Nephron (organoid): ENCODE data around the gene ARHGAP33.
"Not testable (repeated sequence)": the region's sequence is repeated elsewhere in the genome, so short reads cannot be mapped to it uniquely, and the experiment has no call there.

ENCODE experiments used
- H3K27ac Mint-ChIP-seq, 3 experiments: 2 replicates each; pipeline ENCODE4 v1.8.0; 2020; ENCODE audit warnings: mixed read lengths in 3 of 3, mild to moderate bottlenecking in 2 of 3, moderate library complexity in 1 of 3
- H3K27me3 Mint-ChIP-seq: 2 replicates; pipeline ENCODE4 v1.8.0; 2021; ENCODE audit warnings: low read depth, mild to moderate bottlenecking, moderate library complexity, mixed read lengths
- H3K36me3 Mint-ChIP-seq: 2 replicates; pipeline ENCODE4 v1.8.0; 2020; ENCODE audit warnings: low read depth, mixed read lengths
- H3K4me1 Mint-ChIP-seq: 2 replicates; pipeline ENCODE4 v1.8.0; 2020; ENCODE audit warnings: mixed read lengths
- H3K4me3 Mint-ChIP-seq, 3 experiments: 2 replicates each; pipeline ENCODE4 v1.8.0; 2020; ENCODE audit warnings: mild to moderate bottlenecking in 3 of 3, mixed read lengths in 3 of 3, moderate library complexity in 2 of 3
- H3K9me3 Mint-ChIP-seq: 2 replicates; pipeline ENCODE4 v1.8.0; 2020; ENCODE audit warnings: mixed read lengths
- CTCF ChIP-seq, 3 experiments: fragments of 200-600 bp; sonication (generic); IDR thresholded peaks; one replicate each; pipeline ENCODE4 v1.5.0; 2021; ENCODE audit warnings: antibody characterized with exemption in 3 of 3; ENCODE audit not compliant: unreplicated experiment in 3 of 3

ARHGAP33 gene

DNA sequence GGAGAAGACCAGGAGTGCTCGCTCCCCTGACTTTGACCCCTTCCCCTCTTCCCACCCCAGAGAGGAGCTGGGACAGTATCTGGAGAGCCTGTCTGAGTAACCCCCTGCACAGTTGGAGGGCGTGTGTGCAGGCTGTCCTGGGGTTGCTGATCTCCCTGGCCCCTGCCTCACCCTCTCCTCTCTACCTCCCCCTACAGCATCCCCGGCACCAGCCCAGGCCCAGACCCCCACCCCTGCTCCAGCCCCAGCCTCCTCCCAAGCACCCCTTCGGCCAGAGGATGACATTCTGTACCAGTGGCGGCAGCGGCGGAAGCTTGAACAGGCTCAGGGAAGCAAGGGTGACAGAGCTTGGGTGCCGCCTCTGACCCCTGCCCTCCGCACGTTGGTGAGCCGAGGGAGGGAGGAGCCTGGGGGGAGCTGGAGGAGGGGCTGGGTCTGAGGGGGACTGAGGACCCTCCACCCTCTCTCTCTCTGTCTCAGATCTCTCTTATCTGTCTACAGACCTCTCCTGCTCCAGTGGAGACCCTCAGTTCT is 8.7 kb upstream of the ARHGAP33 start:
- no peak for TF ChIP-seq CTCF (IDR thresholded peaks at IDR 0.05; ENCODE audit: unreplicated experiment in 3 of 3)
- Mint-ChIP-seq H3K9me3 (no peaks in the 10 kb centered on the region), H3K4me3 (no peak overlapping the region), H3K36me3 (peaks cover 20% of the 10 kb centered on the region), H3K27me3 (peaks cover 4% of the 10 kb centered on the region), H3K27ac (peak overlapping the region in 1 of 3 experiments; percentile 38), H3K4me1 (peaks cover 5% of the 10 kb centered on the region)

DNA sequence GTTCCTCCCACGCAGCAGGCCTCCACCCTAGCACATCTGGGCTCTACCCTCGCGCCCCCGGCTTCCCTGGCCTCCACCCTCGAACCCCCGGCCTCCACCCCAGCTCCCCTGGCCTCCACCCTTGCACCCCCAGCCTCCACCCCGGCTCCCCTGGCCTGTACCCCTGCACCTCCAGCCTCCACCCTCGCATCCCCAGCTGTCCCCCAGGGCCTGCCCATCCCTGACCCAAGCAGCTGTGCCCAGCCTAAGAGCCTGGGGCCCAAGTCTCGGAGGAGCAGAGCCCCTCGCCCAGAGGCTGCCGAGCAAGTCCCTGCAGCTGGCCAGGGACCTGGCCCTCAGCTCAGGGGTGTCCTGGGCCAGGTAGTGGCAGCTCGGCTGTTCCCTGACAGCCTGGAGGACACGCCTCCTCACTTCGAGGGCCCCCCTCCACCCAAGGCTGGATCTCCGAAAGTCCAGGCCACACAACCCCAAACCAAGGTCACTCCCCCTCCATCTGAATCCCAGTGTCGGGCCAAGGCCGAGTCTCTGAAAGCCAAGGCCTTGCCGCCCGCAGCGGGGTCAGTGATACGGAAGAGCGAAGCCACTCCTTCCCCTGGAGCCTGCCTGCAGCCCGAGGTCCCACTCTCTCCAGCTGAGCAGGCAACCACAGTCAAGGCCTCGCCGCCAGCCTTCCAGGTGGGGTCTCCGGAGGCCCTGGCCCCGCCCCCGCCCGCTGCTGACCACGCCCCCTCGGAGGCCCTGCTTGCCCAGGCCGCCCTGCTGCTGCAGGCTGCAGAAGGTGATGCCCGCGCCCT is 7.9 kb upstream of the ARHGAP33 start:
- H3K27me3 Mint-ChIP-seq: peaks cover 4% of the 10 kb centered on the region
- peak overlapping the region in 1 of 3 experiments; percentile 87 for H3K27ac Mint-ChIP-seq
- peaks cover 13% of the 10 kb centered on the region for H3K36me3 Mint-ChIP-seq
- H3K9me3 Mint-ChIP-seq: no peaks in the 10 kb centered on the region
- peak overlapping the region in 2 of 3 experiments; percentile 38 to 43 for H3K4me3 Mint-ChIP-seq
- peaks cover 5% of the 10 kb centered on the region for H3K4me1 Mint-ChIP-seq
- TF ChIP-seq CTCF (IDR thresholded peaks at IDR 0.05; ENCODE audit: unreplicated experiment in 3 of 3): no peak

GRCh38 chr19:35768082-35768421 is 7.3 kb upstream of the ARHGAP33 start:
- Mint-ChIP-seq H3K27ac (peak overlapping the region in 1 of 3 experiments; percentile 49), H3K4me1 (peaks cover 5% of the 10 kb centered on the region), H3K36me3 (peaks cover 13% of the 10 kb centered on the region), H3K4me3 (no peak overlapping the region), H3K27me3 (peaks cover 4% of the 10 kb centered on the region), H3K9me3 (no peaks in the 10 kb centered on the region)
- no peak for TF ChIP-seq CTCF (IDR thresholded peaks at IDR 0.05; ENCODE audit: unreplicated experiment in 3 of 3)

DNA sequence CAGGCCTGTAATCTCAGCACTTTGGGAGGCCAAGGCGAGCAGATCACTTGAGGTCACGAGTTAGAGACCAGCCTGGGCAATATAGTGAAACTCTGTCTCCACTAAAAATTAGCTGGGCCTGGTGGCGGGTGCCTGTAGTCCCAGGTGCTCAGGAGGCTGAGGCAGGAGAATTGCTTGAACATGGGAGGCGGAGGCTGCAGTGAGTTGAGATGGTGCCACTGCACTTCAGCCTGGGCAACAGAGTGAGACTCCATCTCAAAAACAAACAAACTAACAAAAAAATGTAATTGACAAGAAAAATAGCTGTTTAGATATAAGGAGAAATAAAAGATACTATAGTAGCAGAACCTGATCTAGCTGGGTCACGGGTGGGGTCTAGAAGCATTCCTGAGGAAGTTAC is 3.0 kb upstream of the ARHGAP33 start:
- not testable (repeated sequence) for H3K9me3 Mint-ChIP-seq, H3K27ac Mint-ChIP-seq, H3K27me3 Mint-ChIP-seq, H3K36me3 Mint-ChIP-seq, H3K4me3 Mint-ChIP-seq
- H3K4me1 Mint-ChIP-seq: peaks cover 25% of the 10 kb centered on the region

GRCh38 chr19:35773020-35773806 is 2.2 kb upstream of the ARHGAP33 start:
- Mint-ChIP-seq H3K27ac (no peak overlapping the region), H3K36me3 (peaks cover 8% of the 10 kb centered on the region), H3K9me3 (no peaks in the 10 kb centered on the region), H3K4me1 (peaks cover 32% of the 10 kb centered on the region), H3K4me3 (peak overlapping the region in 1 of 3 experiments; percentile 52), H3K27me3 (peaks cover 4% of the 10 kb centered on the region)
- no peak for TF ChIP-seq CTCF (IDR thresholded peaks at IDR 0.05; ENCODE audit: unreplicated experiment in 3 of 3)

DNA sequence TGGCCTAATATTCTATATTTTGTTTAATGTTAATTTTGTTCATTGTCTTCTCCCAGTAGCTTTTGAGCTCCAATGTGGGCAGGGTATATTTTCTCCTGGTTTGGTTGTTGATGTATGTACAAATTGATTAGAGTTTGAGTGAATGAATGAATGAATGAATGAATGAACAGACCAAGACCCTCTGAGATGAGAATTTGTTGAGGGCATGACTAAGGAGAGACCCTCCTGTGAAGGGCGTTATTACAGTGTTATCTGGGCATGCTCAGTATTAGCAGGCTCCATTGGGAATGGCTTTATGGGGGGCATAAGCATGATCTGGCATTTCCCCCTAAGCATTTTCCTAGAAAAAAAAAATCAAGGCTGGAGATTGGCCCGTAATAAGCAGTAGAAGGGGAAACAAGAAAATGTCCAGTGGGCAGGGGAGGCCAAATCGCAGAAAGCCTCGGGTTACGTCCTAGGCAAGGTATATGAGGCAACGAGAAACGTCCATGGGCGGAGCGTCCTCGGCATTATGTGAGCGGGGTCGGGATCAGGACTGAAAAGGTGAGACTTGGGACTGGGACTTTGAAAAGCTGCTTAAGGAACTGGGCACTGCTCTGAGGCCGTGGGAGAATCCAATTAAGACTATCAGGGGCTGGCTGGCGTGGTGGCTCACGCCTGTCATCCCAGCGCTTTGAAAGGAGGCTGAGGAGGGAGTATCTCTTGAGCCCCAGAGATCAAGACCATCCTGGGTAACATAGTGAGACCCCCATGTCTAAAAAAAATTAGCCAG is 904 bp upstream of the ARHGAP33 start:
- Mint-ChIP-seq H3K27me3 (no peaks in the 10 kb centered on the region), H3K36me3 (peaks cover 8% of the 10 kb centered on the region), H3K4me1 (peaks cover 27% of the 10 kb centered on the region), H3K9me3 (no peaks in the 10 kb centered on the region), H3K4me3 (peak overlapping the region; percentile 89 to 94 (median 92)), H3K27ac (no peak overlapping the region)
- no peak for TF ChIP-seq CTCF (IDR thresholded peaks at IDR 0.05; ENCODE audit: unreplicated experiment in 3 of 3)
